ENCODE data around the gene CHRNE.

CHRNE gene

GRCh38 chr17:4853208-4853671 is 49.7 kb downstream of the CHRNE start:
- Histone ChIP-seq H3K36me3 (ENCODE audit: insufficient read depth, low read length) (no peaks in the 10 kb centered on the region), H3K9ac (ENCODE audit: insufficient read length) (no peak overlapping the region), H3K27ac (no peak overlapping the region), H3K9me3 (ENCODE audit: low read depth, low read length) (no peaks in the 10 kb centered on the region), H3K4me3 (no peak overlapping the region)
- no peak for DNase-seq (ENCODE audit: low read depth, low spot score)
- TF ChIP-seq EZH2 (IDR thresholded peaks at IDR 0.05) = no peak
- TF ChIP-seq FOXP2 (optimal IDR thresholded peaks at IDR 0.05; ENCODE audit: control extremely low read depth, extremely low read length, insufficient read depth) = no peak
- TF ChIP-seq POLR2AphosphoS5 (IDR thresholded peaks at IDR 0.05; ENCODE audit: borderline replicate concordance, low read depth, low read length) = no peak

GRCh38 chr17:4852567-4853207 is 50.2 kb downstream of the CHRNE start:
- Histone ChIP-seq H3K27ac (no peak overlapping the region), H3K4me3 (no peak overlapping the region), H3K36me3 (ENCODE audit: insufficient read depth, low read length) (no peaks in the 10 kb centered on the region), H3K9ac (ENCODE audit: insufficient read length) (no peak overlapping the region), H3K9me3 (ENCODE audit: low read depth, low read length) (no peaks in the 10 kb centered on the region)
- no peak for TF ChIP-seq POLR2AphosphoS5 (IDR thresholded peaks at IDR 0.05; ENCODE audit: borderline replicate concordance, low read depth, low read length)
- TF ChIP-seq FOXP2 (optimal IDR thresholded peaks at IDR 0.05; ENCODE audit: control extremely low read depth, extremely low read length, insufficient read depth) = no peak
- TF ChIP-seq EZH2 (IDR thresholded peaks at IDR 0.05) = no peak
- DNase-seq (ENCODE audit: low read depth, low spot score) = no peak

- 0 out of 2 replicates have a peak overlapping the region, but pooled peaks have one; percentile 3 for H3K27ac ChIP-seq
Observed at GRCh38 chr17:4851084-4851483, 51.8 kb downstream of the CHRNE start.

GRCh38 chr17:4850246-4850645 is 52.7 kb downstream of the CHRNE start:
- Histone ChIP-seq H3K4me3 (no peak overlapping the region), H3K9ac (ENCODE audit: insufficient read length) (no peak overlapping the region), H3K9me3 (ENCODE audit: low read depth, low read length) (no peaks in the 10 kb centered on the region), H3K27ac (no peak overlapping the region), H3K36me3 (ENCODE audit: insufficient read depth, low read length) (no peaks in the 10 kb centered on the region)
- DNase-seq (ENCODE audit: low read depth, low spot score) = no peak
- TF ChIP-seq FOXP2 (optimal IDR thresholded peaks at IDR 0.05; ENCODE audit: control extremely low read depth, extremely low read length, insufficient read depth) (no peak), EZH2 (IDR thresholded peaks at IDR 0.05) (no peak), POLR2AphosphoS5 (IDR thresholded peaks at IDR 0.05; ENCODE audit: borderline replicate concordance, low read depth, low read length) (no peak)

More at GRCh38 chr17:4851084-4851483, 51.8 kb downstream of the CHRNE start:
- Histone ChIP-seq H3K36me3 (ENCODE audit: insufficient read depth, low read length) (no peaks in the 10 kb centered on the region), H3K4me3 (no peak overlapping the region), H3K9ac (ENCODE audit: insufficient read length) (no peak overlapping the region), H3K9me3 (ENCODE audit: low read depth, low read length) (no peaks in the 10 kb centered on the region)
- TF ChIP-seq POLR2AphosphoS5 (IDR thresholded peaks at IDR 0.05; ENCODE audit: borderline replicate concordance, low read depth, low read length) = no peak
- no peak for TF ChIP-seq FOXP2 (optimal IDR thresholded peaks at IDR 0.05; ENCODE audit: control extremely low read depth, extremely low read length, insufficient read depth)
- TF ChIP-seq EZH2 (IDR thresholded peaks at IDR 0.05) = no peak
- DNase-seq (ENCODE audit: low read depth, low spot score) = no peak

GRCh38 chr17:4849011-4849536 is 53.8 kb downstream of the CHRNE start:
- H3K36me3 ChIP-seq (ENCODE audit: insufficient read depth, low read length) = no peaks in the 10 kb centered on the region
- no peak overlapping the region for H3K9ac ChIP-seq (ENCODE audit: insufficient read length)
- H3K27ac ChIP-seq = no peak overlapping the region
- TF ChIP-seq POLR2AphosphoS5 (IDR thresholded peaks at IDR 0.05; ENCODE audit: borderline replicate concordance, low read depth, low read length) (no peak), EZH2 (IDR thresholded peaks at IDR 0.05) (no peak), FOXP2 (optimal IDR thresholded peaks at IDR 0.05; ENCODE audit: control extremely low read depth, extremely low read length, insufficient read depth) (no peak)
- no peak for DNase-seq (ENCODE audit: low read depth, low spot score)
- no peaks in the 10 kb centered on the region for H3K9me3 ChIP-seq (ENCODE audit: low read depth, low read length)
- no peak overlapping the region for H3K4me3 ChIP-seq
